Fibroblast of peridontal ligament (primary cell): ENCODE data around the gene TSPAN17.
"Not testable (repeated sequence)": the region's sequence is repeated elsewhere in the genome, so short reads cannot be mapped to it uniquely, and the experiment has no call there.

Source experiments
- DNase-seq: peaks from one replicate; pipeline ENCODE4 v3.0.0-alpha.2; 2010; ENCODE audit errors: extremely low read depth

TSPAN17 gene

DNA sequence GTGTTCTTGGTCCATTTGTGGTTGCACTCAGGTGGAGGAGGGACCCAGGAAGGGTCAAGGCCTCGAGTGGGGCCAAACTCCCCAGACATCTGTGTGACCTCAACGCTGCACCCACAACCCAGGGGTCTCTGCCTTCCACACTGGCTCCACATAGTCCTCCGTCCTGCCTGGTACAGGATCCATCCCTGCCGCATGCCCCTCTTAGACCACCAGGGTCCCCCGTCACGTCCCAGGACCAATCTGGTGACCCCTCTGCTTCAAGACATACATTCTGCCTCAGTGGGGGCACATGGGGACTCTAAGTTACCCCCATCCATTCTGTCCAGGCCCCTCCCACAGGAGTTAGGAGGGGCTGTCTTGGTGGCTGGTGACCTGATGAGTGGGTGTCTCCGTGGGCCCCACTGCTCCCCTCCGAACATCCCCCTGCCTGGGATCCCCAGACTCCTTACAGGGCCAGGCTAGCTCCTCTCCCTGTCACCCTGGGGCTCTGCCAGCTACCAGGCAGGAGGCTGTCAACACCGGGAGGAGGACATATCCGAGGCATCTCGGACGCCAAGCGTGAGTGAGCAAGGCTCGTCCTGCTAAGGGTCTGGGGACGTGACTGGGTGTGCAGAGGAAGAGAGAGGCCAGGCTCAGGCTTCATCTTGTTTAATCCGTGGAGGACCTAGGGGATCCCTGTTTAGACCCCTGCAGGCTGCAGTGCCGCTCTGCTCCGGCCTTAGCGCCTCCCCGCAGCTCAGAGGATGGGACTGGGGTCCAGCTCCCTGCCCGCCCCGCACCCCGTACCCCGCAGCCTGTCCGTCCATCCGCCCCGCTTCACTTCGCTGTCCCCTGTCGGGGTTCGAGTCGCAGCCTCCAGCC is 32.3 kb downstream of the TSPAN17 start:
- DNase-seq: no peak

DNA sequence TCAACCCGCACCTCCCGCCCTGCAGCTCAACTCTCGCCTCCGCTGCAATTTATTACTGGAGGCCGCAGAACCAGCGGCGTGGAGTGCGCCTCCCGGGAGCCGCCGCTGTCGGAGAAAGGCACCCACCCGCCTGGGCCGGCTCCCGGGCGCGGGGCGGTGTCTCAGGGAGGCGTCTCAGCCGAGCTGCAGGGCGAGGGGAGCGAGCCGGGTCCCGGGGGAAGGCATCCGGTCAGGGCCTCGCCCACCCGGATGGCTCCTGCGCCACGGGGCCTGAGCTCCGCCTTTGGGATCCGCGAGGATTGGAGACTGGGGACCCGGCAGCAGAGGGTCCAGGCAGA is 32.9 kb downstream of the TSPAN17 start:
- DNase-seq: no peak

DNA sequence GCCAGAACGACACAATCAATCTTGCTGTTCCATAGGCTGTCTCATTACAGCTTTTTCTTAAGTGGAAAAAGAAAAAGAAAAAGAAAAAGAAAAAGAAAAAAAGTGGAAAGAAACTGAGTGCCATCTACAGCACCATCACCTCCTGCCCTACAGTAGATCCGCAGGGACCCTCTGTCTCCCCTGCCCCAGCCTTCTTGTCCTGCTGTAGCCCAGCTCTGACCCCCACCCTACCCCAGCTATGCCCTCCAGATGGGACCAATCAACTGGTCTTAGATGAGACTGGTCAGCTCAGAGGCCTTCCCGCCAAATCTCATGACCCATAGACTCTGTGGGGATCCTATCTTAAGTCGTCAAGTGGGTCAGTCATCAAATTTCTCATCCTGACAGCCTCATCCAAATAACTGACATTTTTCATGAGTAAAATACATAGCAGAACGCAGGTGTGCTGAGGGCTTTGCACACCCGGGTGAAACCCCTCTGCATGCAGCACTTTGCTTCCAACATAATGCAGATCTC is 34.8 kb downstream of the TSPAN17 start:
- no peak for DNase-seq

GRCh38 chr5:176685010-176685409 is 37.7 kb downstream of the TSPAN17 start:
- no peak for DNase-seq

DNA sequence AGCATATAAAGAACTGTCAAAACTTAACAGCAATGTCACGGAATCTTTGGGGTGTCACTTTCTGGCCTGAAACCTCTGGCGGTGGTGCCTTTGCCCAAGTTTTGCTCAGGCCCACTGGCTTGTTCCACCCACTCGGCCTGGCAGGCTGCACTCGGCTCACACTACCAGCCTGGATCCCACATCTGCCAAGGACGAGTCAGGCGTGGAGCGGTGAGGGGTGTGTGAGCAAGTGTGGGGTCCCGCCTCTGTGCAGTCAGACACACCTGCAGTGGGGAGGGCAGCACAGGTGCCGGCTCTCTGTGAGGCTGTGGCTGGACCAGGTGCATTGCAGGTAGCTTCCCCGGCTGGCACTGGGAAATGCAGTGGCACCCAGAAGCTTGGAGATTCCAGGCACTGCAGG is 40.0 kb downstream of the TSPAN17 start:
- no peak for DNase-seq

GRCh38 chr5:176687881-176688280 is 40.6 kb downstream of the TSPAN17 start:
- no peak for DNase-seq

DNA sequence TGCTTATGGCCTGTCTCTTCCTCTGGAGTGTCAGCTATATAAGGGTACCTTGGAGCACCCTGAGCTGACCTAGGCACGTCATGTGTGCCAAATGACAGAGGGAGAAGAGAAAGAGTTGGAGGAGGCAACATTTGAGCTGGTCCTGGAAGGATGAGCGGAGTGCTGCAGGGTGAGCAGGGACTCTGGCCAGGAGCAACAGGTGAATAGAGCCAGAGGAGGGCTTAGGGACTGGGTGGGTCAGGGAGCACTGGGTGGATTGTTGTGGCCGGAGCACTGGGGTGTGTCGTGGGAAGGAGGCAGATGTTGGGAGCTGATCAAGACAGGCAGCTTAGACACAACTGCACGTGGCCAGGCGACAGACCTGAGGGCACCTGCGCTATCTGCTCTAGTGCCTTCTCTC is 43.6 kb downstream of the TSPAN17 start:
- DNase-seq: no peak

GRCh38 chr5:176691524-176691923 is 44.2 kb downstream of the TSPAN17 start:
- DNase-seq: no peak

DNA sequence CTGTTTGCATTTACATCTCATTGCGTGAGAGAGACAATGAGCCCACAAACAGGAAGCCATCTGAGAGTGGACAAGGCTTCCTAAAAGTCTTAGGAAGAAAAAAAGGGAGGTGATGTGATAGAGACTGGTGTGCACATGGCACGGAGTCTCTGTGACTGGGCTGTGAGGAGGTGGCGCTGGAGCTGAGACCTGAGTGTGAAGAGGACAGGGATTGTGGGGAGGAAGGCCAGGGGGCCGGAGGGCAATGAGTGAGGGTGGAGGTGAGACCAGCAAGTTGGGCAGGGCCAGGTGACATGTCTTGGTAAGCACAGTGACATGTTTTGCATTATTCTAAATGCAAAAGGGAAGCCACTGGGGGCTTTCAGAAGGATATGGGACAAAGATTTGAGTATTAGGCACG is 45.0 kb downstream of the TSPAN17 start:
- no peak for DNase-seq

DNA sequence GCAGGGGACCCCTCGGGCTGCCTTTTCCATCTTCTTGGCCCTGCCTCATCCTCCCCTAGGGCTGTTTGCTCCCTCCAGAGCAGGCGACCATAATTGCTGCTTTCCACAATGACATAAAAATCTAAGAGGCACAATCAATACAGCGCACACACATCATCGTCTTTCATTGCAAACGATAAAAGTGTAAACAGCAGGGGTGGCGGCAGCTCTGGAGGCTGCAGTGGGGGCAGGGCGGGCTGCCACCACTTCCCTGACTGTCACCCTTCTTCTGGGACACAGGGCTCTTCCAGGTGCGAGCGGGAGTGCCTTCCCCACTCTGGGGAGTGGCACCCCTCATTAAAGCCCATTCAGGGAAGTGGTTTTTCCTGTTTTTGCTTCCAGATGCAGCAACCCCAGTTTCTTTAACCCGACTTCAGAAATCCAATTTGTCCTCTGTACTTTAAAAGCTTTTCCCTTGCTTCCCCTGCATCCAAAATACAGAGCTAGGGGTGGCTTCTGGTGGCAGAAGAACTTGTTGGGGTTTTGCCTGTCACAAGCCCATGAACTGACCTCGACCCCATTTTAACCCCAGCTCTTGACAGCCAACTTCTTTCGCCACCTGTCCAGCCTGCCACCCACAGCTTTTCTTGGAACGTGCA is 45.7 kb downstream of the TSPAN17 start:
- no peak for DNase-seq

DNA sequence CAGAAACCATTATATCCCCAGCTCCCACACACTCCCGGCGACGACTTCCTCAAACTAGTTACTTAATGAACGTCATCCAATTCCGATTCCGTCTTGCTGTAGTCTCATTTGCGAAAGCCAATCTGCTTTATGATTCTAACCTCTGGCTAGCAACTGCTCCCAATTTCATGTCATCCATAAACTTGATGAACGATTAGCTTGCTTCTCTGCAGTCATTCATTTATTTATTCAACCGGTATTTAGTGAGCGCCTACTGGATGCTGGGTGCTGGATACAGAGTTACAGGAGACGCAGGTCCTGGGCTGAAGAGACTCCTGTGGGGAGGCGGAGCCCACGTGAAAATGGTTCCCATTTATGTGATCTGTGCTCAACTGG is 46.2 kb downstream of the TSPAN17 start:
- DNase-seq: no peak

DNA sequence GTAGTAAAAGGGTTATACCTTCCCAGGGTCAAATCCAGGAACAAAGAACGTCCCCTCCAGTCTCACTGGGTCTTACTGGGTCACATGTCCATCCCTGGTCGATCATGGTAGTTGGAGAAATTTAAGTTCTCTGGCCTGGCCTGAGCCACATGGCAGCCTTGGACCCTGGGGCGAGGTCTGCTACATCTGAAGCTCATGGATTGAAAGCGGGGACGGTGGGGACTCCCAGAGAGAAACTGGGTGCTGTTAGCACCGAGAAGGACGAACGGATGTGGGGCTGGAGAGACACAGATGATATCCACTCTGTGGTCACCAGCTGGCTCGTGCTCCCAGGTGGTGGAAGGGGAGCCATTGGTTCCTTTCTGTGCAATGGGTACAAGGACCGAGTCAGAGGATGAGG is 46.9 kb downstream of the TSPAN17 start:
- no peak for DNase-seq

DNA sequence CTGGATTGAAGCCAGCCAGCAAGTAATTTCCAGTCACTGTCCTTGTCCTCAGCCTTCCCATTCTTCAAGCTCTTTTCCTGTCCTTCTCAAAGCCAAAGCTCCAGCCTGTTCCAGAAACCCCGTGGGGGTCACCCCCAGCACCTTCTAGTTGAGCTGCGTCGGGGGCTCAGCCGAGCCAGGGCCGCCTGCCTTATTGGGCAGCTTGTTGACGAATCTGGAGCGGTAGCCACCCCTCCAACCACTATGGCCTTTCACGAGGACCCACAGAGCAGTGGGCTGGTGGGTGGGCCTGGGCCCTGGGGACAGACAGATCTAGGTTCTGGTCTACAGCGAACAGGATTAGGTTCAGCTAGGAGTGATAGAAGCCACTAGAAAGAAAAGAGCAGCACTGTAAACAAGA is 47.3 kb downstream of the TSPAN17 start:
- no peak for DNase-seq

GRCh38 chr5:176695073-176695472 is 47.8 kb downstream of the TSPAN17 start:
- no peak for DNase-seq

- no peak for DNase-seq
Observed at GRCh38 chr5:176697267-176697933, 50.1 kb downstream of the TSPAN17 start.

- DNase-seq: no peak
Observed at GRCh38 chr5:176697934-176698538, 50.8 kb downstream of the TSPAN17 start.

DNA sequence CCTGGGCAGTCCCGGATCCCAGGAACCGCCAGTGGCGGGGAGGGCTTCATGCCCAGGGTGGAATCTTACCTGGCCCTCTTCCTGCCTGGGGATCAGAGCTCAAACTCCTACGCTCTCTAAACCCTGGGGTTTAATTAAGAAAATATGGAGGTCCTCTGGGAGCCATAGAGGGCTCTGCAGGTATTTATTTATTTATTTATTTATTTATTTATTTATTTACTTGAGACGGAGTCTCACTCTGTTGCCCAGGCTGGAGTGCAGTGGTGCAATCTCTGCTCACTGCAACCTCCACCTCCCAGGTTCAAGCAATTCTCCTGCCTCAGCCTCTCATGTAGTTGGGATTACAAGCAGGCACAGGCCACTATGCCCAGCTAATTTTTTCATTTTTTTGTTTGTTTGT is 52.2 kb downstream of the TSPAN17 start:
- DNase-seq: not testable (repeated sequence)

- no peak for DNase-seq
Observed at GRCh38 chr5:176700239-176700847, 53.1 kb downstream of the TSPAN17 start.

- DNase-seq: no peak
Observed at GRCh38 chr5:176702671-176703641, 55.7 kb downstream of the TSPAN17 start.

GRCh38 chr5:176703857-176704256 is 56.6 kb downstream of the TSPAN17 start:
- DNase-seq: no peak

DNA sequence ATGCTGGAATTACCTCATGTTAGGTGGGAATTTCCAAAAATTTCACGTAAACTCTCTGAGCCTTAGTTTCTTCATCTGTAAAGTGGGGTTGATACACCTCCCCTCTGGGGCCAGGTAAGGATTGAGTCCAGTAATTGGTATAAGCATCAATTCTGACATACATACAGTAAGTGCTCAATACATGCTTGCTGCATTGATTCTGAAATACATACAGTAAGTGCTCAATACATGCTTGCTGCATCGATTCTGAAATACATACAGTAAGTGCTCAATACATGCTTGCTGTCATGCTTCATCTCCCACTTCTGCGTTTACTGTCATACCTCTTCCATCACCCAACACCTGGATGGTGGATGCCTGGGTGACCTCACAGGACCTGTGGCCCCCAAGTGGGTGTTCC is 57.1 kb downstream of the TSPAN17 start:
- no peak for DNase-seq
